ENCODE results near the gene UNC13C.
"Not testable (repeated sequence)": the region's sequence is repeated elsewhere in the genome, so short reads cannot be mapped to it uniquely, and the experiment has no call there.

Gene UNC13C

GRCh38 chr15:54307926-54308325, 329.7 kb downstream of the UNC13C start:
- DNase-seq, result no peak

GRCh38 chr15:54312528-54312927, 334.3 kb downstream of the UNC13C start:
- no peak for DNase-seq

GRCh38 chr15:54321426-54321825, 343.2 kb downstream of the UNC13C start:
- no peak for DNase-seq

GRCh38 chr15:54322341-54322740, 344.1 kb downstream of the UNC13C start:
- DNase-seq, result no peak

- DNase-seq, result no peak
These were observed 367.1 kb downstream of the UNC13C start for GRCh38 chr15:54345301-54345700.

GRCh38 chr15:54345827-54346226, 367.6 kb downstream of the UNC13C start:
- no peak for DNase-seq

DNA sequence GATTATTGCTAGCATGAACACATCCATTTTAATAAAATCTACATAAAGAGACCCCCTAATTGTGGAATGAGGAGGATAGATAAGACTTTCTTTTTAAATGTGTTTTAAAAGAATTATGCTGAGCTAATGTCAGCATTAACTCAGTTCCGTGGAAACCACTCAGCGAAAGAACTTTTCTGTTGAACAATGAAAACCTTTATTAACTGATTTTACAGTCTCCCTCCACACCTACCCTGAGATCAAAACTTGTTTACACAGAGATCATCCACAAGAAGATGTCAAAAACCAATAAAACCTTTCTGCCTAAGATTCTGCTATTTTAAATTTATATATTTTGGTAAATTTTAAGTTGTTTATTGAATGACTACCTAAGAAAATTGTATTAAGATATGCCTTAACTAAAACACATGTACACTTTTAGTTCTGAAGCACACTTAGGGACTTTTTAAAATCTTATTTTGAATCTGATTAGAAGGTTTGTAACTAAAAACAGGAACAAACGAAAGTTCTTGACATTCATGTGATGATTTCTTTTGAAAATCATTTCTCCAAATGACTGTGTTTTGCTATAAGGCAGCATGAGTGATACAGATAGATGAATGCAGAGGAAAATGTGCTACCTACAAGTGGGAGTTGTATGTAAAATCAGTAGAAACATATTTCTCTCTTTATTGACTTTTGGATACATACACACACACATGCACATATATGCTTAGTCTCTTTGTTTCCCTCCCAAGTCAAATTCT, 369.0 kb downstream of the UNC13C start:
- no peak for DNase-seq

DNA sequence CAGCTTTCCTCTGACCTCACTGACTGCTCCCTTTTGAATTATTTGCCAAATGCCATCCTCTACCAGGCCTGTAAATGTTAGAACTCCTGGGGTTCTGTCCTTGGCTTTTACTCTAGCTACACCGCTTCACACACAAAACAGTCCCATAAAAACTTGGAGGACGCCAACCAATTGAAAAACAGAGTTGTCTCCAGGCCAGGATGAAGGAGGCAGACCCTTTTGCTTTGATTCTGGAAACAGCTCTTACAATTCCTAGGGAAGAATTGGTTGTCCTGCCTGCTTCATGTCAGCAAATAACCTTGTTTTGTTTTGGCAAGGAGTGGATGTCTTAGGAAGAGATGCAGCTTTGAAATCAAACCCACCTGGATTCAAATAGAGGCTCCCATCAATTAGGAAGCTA, 375.5 kb downstream of the UNC13C start:
- no peak for DNase-seq

- no peak for DNase-seq
These were observed 376.1 kb downstream of the UNC13C start for GRCh38 chr15:54354341-54354740.

DNA sequence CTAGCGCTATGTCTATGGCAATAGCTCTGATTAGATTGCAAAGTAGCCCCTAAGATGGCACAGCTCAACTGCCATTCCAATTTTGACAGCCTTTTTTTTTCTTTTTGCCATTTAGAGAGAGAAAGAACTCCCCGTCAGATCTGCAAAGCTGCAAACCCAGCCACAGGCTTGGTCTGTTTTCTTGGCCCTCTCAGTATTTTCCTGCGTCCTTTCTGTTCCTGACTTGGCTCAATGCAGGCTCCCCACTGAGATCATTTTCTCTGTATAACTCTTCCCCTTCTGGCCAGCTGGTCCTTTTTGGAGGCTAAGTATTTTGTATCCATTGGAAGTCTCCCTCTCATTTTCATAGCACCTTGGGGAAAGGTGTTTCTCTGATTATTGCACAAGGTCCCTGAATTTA, 386.7 kb downstream of the UNC13C start:
- no peak for DNase-seq

GRCh38 chr15:54373332-54373731, 395.1 kb downstream of the UNC13C start:
- no peak for DNase-seq

DNA sequence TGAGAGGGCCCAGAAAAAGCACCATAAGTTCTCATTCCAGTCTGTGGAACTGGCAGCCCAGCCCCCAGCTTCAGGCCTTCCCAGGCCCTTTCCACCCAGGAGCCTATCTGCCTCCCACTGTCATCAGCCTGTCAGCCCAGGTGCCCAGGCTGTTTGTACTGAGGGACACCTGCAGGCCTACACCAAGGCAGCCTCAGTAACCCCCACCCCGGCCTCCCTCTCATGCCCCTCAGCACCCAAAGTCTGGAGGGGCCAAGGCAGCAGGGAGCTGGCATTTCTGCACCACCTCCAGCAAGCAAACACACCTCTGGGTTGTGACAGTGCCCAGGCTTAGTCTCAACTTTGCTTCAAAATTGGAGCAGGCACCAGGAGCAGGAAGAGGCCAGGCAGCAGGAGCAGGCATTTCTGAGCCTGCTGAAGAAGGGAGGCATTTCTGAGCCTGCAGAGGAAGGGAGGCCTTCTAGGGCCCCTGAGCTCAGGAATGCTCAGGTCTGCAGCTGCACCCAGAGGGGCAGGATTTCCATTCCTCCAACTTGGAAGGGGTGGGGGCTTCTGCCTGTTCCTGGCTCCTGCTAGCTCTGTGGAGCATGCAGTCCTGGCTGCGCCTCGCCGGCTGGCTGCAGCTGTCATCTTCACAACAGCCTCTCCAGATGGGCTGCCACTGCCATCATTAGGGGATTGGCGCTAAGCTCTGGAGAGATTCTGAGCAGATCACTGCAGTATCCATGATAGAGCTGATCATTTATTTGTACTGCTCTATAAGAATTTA, 396.1 kb downstream of the UNC13C start:
- DNase-seq, result no peak

DNA sequence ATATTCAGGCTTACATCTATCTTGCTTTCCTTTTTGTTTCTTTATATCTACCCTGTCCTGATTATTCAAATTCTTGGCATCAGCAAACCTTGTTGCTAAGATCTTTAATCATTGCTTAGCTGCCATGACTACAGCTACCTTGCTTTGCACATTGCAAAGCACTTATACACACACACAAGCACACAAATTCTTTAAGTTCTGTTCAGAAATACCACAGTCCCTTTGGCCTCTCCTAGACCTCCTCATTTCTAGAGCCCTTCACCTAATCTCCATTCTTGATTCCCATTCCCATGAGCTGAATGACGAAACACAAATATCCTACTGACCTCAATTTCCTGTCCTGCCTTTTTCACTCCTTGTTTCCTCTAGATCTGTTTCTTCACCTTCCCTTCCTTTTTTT, 409.6 kb downstream of the UNC13C start:
- DNase-seq, result no peak

GRCh38 chr15:54388746-54389145, 410.5 kb downstream of the UNC13C start:
- DNase-seq, result no peak

GRCh38 chr15:54410481-54410880, 432.2 kb downstream of the UNC13C start:
- DNase-seq, result no peak

DNA sequence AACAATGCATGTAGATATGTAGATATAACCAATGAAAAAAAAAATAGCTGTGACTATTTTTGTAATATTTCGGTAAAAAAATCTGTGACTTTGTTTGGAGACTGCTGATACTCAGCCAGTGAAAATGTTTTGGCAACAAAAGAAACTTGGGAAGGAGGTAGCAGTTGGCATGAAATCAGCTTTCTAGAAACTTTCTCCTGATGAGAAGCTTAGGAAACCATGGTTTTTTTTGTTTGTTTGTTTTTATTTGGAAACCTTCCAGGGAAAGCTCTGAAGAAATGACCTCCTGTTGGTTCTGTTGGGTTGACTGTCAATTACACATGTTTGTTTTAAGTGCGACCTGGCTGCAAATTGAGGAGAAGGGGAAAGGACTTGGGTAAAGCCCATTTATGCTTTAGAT, 445.9 kb downstream of the UNC13C start:
- no peak for DNase-seq

GRCh38 chr15:54428596-54428995, 450.4 kb downstream of the UNC13C start:
- no peak for DNase-seq

DNA sequence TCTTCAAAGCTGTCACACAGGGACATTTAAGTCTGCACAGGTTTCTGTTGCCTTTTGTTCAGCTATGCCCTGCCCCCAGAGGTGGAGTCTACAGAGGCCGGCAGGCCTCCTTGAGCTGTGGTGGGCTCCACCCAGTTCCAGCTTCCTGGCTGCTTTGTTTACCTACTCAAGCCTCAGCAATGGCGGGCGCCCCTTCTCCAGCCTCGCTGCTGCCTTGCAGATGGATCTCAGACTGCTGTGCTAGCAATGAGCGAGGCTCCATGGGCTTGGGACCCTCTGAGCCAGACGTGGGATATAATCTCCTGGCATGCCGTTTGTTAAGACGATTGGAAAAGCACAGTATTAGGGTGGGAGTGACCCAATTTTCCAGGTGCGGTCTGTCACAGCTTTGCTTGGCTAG, 472.0 kb downstream of the UNC13C start:
- not testable (repeated sequence) for DNase-seq

DNA sequence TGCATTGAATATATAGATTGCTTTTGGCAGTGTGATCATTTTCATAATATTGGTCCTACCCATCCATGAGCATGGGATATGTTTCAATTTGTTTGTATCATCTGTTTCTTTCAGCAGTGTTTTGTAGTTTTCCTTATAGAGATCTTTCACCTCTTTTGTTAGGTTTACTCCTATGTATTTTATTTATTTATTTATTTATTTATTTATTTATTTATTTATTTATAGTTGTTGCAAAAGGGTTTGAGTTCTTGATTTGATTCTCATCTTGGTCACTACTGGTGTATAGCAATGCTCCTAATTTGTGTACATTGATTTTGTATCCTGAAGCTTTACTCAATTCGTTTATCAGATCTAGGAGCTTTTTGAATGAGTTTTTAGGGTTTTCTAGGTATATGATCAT, 478.2 kb downstream of the UNC13C start:
- no peak for DNase-seq

DNA sequence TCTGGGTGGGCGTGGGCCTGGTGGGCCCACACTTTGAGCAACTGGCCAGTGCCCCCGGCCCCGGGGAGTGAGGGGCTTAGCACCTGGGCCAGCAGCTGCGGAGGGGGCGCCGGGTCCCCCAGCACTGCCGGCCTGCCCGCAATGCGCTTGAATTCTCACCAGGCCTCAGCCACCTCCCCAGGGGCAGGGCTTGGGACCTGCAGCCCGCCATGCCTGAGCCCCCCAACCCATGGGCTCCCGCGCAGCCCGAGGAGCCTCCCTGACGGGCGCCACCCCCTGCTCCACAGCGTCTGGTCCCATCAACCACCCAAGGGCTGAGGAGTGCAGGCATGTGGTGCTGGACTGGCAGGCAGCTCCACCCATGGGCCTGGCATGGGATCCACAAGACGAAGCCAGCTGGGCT, 484.3 kb downstream of the UNC13C start:
- no peak for DNase-seq

DNA sequence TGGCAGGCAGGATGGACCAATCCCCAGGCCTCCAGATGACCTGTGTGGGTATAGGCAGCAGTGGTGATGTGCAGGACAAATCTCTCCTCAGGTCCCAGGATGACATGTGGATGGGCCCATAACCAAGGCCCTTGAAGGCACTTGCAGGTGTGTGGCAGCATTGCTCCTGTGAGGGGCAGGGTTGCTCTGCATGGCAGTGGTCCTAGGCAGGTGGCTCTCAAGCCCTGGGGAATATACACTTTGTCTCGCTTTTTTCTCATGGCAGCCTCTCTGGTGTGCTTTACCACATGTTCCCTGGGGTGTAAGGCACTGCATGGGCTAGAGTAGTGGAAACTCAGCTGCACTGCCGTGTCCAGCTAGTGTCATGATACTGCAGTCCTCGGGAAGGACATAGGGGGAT, 503.6 kb downstream of the UNC13C start:
- no peak for DNase-seq

DNA sequence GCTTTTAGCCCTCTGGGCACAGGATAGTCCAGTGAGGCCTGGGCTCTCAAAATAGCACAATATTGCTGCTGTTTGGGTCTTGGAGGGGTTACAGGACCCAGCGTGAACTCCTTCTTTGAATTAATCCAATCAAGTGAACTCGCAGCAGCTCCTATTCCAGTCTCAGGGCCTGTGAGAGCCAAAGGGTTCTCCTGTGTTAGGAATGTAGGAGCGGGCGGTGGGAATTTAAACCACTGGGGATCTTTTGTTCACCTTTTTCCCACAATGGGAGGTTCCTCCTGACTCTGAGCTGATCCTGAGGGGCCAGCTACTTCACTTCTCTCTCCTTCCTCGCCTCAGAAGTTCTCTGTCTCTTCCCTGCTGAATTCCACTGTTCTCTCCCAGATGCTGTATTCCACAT, 504.0 kb downstream of the UNC13C start:
- no peak for DNase-seq

- no peak for DNase-seq
These were observed 522.1 kb downstream of the UNC13C start for GRCh38 chr15:54500330-54500729.

GRCh38 chr15:54502416-54503075, 524.3 kb downstream of the UNC13C start:
- DNase-seq, result no peak
